Fibroblast of the aortic adventitia (primary cell): Measurements from ENCODE around the gene PPP1R13B. TPM values are rescaled to one million over a fixed set of nuclear protein-coding genes. Genes with fewer than 3 reads are reported as not detected.
"Not testable (repeated sequence)": the region's sequence is repeated elsewhere in the genome, so short reads cannot be mapped to it uniquely, and the experiment has no call there.

Source experiments
- DNase-seq: peaks from one replicate; pipeline ENCODE4 v3.0.0-alpha.2; 2010; ENCODE audit warnings: low read depth
- H3K4me3 ChIP-seq: 2 replicates; pipeline ENCODE4 v1.5.1; 2011; ENCODE audit warnings: low read depth, mild to moderate bottlenecking, control low read depth, low read length, moderate library complexity
- total RNA-seq: library from RNA; depleted of rRNA; stranded (reverse); fragments of >200 nt; gene quantifications from 2 replicates; pipeline ENCODE4 v1.2.3, GENCODE V29; 2012; ENCODE audit warnings: low replicate concordance
- TF ChIP-seq, protein P1 (sequence below): IDR thresholded peaks from 2 replicates; pipeline ENCODE4 v1.5.1; 2011; ENCODE audit warnings: mild to moderate bottlenecking, low read length, control low read depth, inconsistent platforms; ENCODE audit not compliant: insufficient read depth

The PPP1R13B gene
- total RNA-seq, 1 donor: 1.2 TPM

GRCh38 chr14:103806805-103807204 lies 40.6 kb downstream of the PPP1R13B start:
- DNase-seq: no peak
- no peak overlapping the region for H3K4me3 ChIP-seq
- TF ChIP-seq, protein P1, sequence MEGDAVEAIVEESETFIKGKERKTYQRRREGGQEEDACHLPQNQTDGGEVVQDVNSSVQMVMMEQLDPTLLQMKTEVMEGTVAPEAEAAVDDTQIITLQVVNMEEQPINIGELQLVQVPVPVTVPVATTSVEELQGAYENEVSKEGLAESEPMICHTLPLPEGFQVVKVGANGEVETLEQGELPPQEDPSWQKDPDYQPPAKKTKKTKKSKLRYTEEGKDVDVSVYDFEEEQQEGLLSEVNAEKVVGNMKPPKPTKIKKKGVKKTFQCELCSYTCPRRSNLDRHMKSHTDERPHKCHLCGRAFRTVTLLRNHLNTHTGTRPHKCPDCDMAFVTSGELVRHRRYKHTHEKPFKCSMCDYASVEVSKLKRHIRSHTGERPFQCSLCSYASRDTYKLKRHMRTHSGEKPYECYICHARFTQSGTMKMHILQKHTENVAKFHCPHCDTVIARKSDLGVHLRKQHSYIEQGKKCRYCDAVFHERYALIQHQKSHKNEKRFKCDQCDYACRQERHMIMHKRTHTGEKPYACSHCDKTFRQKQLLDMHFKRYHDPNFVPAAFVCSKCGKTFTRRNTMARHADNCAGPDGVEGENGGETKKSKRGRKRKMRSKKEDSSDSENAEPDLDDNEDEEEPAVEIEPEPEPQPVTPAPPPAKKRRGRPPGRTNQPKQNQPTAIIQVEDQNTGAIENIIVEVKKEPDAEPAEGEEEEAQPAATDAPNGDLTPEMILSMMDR: no peak

GRCh38 chr14:103805708-103806107 lies 41.7 kb downstream of the PPP1R13B start:
- no peak for DNase-seq
- H3K4me3 ChIP-seq: no peak overlapping the region
- TF ChIP-seq, protein P1: no peak

DNA sequence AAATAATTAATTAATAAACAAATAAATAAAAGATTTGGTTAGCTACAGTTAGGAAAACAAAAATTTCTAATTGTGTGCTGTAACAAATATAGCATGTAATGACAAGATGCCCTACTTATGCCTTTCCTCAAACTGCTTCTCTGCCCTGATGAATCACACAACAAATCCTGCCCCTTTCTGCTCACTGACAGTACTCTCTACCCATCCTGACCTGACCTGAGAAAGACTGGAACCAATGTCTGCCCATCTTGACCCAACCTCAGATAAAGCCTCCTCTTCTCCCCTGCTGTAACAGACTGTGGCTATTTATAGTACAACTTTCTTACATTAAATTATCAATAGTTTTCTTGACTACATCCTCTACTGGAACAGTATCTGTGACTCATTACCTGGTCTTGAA lies 43.7 kb downstream of the PPP1R13B start:
- no peak overlapping the region for H3K4me3 ChIP-seq
- DNase-seq: peak; percentile 19
- TF ChIP-seq, protein P1: no peak

GRCh38 chr14:103802356-103802755 lies 45.0 kb downstream of the PPP1R13B start:
- no peak for DNase-seq
- TF ChIP-seq, protein P1: no peak
- no peak overlapping the region for H3K4me3 ChIP-seq

DNA sequence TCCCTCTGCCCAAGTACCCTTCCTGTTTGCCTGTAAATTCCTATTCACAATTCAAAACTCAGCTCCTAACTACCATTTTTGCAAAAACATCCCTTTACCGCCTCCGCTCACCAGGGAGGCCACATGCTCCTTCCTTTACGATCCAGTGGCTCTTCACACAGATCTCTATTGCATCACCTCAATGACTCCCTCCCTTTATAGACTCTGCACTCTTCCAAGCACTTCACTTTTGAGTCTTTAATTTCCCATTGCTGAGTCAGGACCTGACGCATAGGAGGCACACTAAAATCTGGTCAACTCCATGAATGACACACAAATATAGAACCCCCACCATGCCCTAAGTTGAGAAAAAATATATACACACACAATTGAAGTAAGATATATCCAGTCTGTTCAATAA lies 45.9 kb downstream of the PPP1R13B start:
- no peak overlapping the region for H3K4me3 ChIP-seq
- DNase-seq: peak; percentile 58
- TF ChIP-seq, protein P1: no peak

DNA sequence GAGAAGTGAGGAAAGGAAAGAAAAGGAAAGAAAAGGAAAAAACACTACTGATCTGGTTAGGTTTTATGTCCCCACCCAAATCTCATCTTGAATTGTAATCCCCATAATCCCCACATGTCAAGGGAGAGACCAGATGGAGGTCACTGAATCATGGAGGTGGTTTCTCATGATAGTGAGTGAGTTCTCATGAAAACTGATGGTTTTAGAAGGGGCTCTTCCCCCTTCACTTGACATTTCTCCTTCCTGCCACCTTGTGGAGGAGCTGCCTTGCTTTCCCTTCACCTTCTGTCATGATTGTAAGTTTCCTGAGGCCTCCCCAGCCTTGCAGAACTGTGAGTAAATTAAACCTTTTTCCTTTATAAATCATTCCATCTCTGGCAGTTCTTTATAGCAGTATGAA lies 54.2 kb downstream of the PPP1R13B start:
- DNase-seq, H3K4me3 ChIP-seq: not testable (repeated sequence)
- TF ChIP-seq, protein P1: peak; percentile 6

DNA sequence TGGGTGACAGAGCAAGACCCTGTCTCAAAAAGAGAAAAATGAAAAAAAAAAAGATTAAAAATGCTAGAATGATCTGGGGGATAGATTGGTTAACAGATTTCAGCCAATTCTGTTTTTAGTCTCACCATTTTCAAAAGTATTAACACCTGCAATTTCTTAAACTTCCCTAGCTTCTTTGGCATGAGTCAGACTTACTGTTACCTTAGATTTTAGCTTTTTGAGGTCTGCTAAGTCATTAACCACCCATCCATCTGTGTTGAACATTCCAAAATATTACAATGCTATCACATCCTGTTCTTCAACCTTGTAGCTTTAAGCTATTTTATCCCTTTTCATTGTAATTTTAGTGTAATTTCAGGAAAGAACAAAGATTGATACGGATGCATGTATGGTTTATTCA lies 59.3 kb downstream of the PPP1R13B start:
- TF ChIP-seq, protein P1: no peak
- no peak overlapping the region for H3K4me3 ChIP-seq
- DNase-seq: no peak
